ENCODE results near the gene MTRR.

- TF ChIP-seq CTCF (IDR thresholded peaks at IDR 0.05) (no peak), EZH2 (IDR thresholded peaks at IDR 0.05; ENCODE audit: borderline replicate concordance, insufficient read depth, low read depth, low read length, poor library complexity, severe bottlenecking) (no peak)
Measured at GRCh38 chr5:7917130-7918123, 48.5 kb downstream of the MTRR start.

All from B cell (primary cell).